Measurements from ENCODE around the gene CNOT1. TPM values are rescaled to one million over a fixed set of nuclear protein-coding genes. Genes with fewer than 3 reads are reported as not detected.

Gene CNOT1
- total and polyA plus RNA-seq, 2 of the 4 experiments (the other 2 are of a cell fraction) = 85.5 to 357 TPM

- H2BK20ac ChIP-seq (ENCODE audit: low read depth, low read length) = no peak overlapping the region
- no peak overlapping the region for H2BK120ac ChIP-seq (ENCODE audit: low read depth, low read length)
- ChIA-PET POLR2A (ENCODE audit: unreplicated experiment) (no interaction called here), CTCF (interaction anchor here (0.6 to 1.5 kb wide), 2 partner anchors 23 to 149 kb away, joined by 3 read pairs; no protein-coding TSS in a partner anchor)
- H3K27ac ChIP-seq (ENCODE audit: insufficient read depth, low read length) = no peak overlapping the region
- H4K5ac ChIP-seq (ENCODE audit: low read depth, low read length) = no peak overlapping the region
- H4K8ac ChIP-seq (ENCODE audit: low read depth in 2 of 2, low read length in 2 of 2) = 0 out of 4 replicates have a peak overlapping the region, but pooled peaks of 1 of the 2 experiments have one; percentile 24
- H3K9ac ChIP-seq (ENCODE audit: low read depth, low read length) = no peak overlapping the region
- H2BK15ac ChIP-seq (ENCODE audit: low read depth, low read length) = no peak overlapping the region
- H3K23ac ChIP-seq (ENCODE audit: low read depth, low read length) = no peak overlapping the region
- peaks cover 6% of the 10 kb centered on the region for H3K36me3 ChIP-seq (ENCODE audit: control insufficient read depth, insufficient read depth, low read length)
- H2AK9ac ChIP-seq (replicated peaks; ENCODE audit: low read depth, low read length, poor library complexity) = peak overlapping the region; percentile 21
- H3K4me2 ChIP-seq (ENCODE audit: low read depth, low read length) = no peak overlapping the region
- no peak overlapping the region for H3K14ac ChIP-seq (replicated peaks; ENCODE audit: low read depth, low read length)
- DNase-seq (peak; percentile 55), ATAC-seq (ENCODE audit: low read depth) (0 out of 2 replicates have a peak, but pooled peaks have one; percentile 21)
- WGBS, 2 experiments (ENCODE audit: extremely low coverage in 2 of 2, insufficient read length in 1 of 2) = 24% methylated on average over 4 of the region's 17 CpGs; no CpG with 5 or more reads in 1 of the 2 experiments
- no peak overlapping the region for H3K4me3 ChIP-seq (ENCODE audit: insufficient read depth, low read depth, low read length)
- no peak overlapping the region for H3K4ac ChIP-seq (ENCODE audit: low read depth, low read length)
- H3K56ac ChIP-seq (ENCODE audit: extremely low read depth, insufficient read depth, low read length) = no peak overlapping the region
- H3K9me1 ChIP-seq (ENCODE audit: insufficient read depth, low read length) = no peaks in the 10 kb centered on the region; the same call in 1 of the 2 replicates
- no peak overlapping the region for H4K91ac ChIP-seq (ENCODE audit: insufficient read depth, low read depth, low read length)
- peaks cover 11% of the 10 kb centered on the region; the same call in 1 of the 2 replicates for H4K20me1 ChIP-seq (ENCODE audit: insufficient read depth, low read length)
- intact Hi-C loops (cut with micrococcal nuclease) (loop anchor here (1.0 to 2.0 kb wide), 3 partner anchors 127 to 244 kb away; no protein-coding TSS in a partner anchor), dilution Hi-C loops (cut with HindIII; ENCODE audit: low sequenced_read_pairs, unreplicated experiment) (no loop called here), in situ Hi-C loops (cut with MboI; ENCODE audit: low sequenced_read_pairs) (no loop called here)
- BruUV-seq (replicated peaks) = no TSS peak
- H2AK5ac ChIP-seq (ENCODE audit: low read depth, low read length) = 0 out of 2 replicates have a peak overlapping the region, but pooled peaks have one; percentile 43
- H2AFZ ChIP-seq (replicated peaks; ENCODE audit: low read length, poor library complexity) = peak overlapping the region; percentile 61
- no peak overlapping the region for H3K18ac ChIP-seq (ENCODE audit: low read depth, low read length)
- no peaks in the 10 kb centered on the region for H3K9me3 ChIP-seq (ENCODE audit: control insufficient read depth, insufficient read depth, low read length)
- TF ChIP-seq CHD1 (IDR thresholded peaks at IDR 0.05; ENCODE audit: low read depth, low read length) = no peak
- no peak for TF ChIP-seq BHLHE40 (IDR thresholded peaks at IDR 0.05; ENCODE audit: low read depth, low read length)
- TF ChIP-seq, protein P1, sequence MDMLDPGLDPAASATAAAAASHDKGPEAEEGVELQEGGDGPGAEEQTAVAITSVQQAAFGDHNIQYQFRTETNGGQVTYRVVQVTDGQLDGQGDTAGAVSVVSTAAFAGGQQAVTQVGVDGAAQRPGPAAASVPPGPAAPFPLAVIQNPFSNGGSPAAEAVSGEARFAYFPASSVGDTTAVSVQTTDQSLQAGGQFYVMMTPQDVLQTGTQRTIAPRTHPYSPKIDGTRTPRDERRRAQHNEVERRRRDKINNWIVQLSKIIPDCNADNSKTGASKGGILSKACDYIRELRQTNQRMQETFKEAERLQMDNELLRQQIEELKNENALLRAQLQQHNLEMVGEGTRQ (IDR thresholded peaks at IDR 0.05; ENCODE audit: low read depth, low read length) = peak; percentile 57
- TF ChIP-seq MAZ (IDR thresholded peaks at IDR 0.05; ENCODE audit: borderline replicate concordance, low read depth, low read length) = no peak
- no peak for TF ChIP-seq MAFK (IDR thresholded peaks at IDR 0.05; ENCODE audit: low read depth, low read length)
- TF ChIP-seq CEBPB (IDR thresholded peaks at IDR 0.05; ENCODE audit: low read depth, low read length) = no peak
- TF ChIP-seq MXI1 (IDR thresholded peaks at IDR 0.05; ENCODE audit: borderline replicate concordance, low read depth, low read length) = no peak
- TF ChIP-seq RCOR1 (IDR thresholded peaks at IDR 0.05; ENCODE audit: insufficient replicate concordance, low read length) = no peak
- TF ChIP-seq, protein P2, sequence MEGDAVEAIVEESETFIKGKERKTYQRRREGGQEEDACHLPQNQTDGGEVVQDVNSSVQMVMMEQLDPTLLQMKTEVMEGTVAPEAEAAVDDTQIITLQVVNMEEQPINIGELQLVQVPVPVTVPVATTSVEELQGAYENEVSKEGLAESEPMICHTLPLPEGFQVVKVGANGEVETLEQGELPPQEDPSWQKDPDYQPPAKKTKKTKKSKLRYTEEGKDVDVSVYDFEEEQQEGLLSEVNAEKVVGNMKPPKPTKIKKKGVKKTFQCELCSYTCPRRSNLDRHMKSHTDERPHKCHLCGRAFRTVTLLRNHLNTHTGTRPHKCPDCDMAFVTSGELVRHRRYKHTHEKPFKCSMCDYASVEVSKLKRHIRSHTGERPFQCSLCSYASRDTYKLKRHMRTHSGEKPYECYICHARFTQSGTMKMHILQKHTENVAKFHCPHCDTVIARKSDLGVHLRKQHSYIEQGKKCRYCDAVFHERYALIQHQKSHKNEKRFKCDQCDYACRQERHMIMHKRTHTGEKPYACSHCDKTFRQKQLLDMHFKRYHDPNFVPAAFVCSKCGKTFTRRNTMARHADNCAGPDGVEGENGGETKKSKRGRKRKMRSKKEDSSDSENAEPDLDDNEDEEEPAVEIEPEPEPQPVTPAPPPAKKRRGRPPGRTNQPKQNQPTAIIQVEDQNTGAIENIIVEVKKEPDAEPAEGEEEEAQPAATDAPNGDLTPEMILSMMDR (conservative IDR thresholded peaks at IDR 0.05; ENCODE audit: low read depth, low read length) = peak; percentile 70
- no peak for TF ChIP-seq POLR2A (IDR thresholded peaks at IDR 0.05; ENCODE audit: low read depth, low read length)
- peak; percentile 44 for TF ChIP-seq SMC3 (IDR thresholded peaks at IDR 0.05; ENCODE audit: low read depth, low read length)
- no peak for TF ChIP-seq RFX5 (IDR thresholded peaks at IDR 0.05; ENCODE audit: low read depth, low read length)
- TF ChIP-seq FOS (IDR thresholded peaks at IDR 0.05; ENCODE audit: low read depth, low read length) = no peak
- TF ChIP-seq RAD21 (IDR thresholded peaks at IDR 0.05; ENCODE audit: low read length) = peak; percentile 42; the same call in 1 of the 2 replicates
- H2BK5ac ChIP-seq (ENCODE audit: low read depth, low read length, poor library complexity, severe bottlenecking) = no peak overlapping the region
- H3K27me3 ChIP-seq (ENCODE audit: control insufficient read depth, insufficient read depth, low read length) = no peaks in the 10 kb centered on the region
- peaks cover 8 to 14% of the 10 kb centered on the region in 2 experiments; a peak in 3 of 4 replicates for H3K79me1 ChIP-seq (ENCODE audit: low read depth in 1 of 2, low read length in 2 of 2)
- H3K4me1 ChIP-seq (ENCODE audit: control insufficient read depth, insufficient read depth, low read length) = 0 out of 2 replicates have a peak, but pooled peaks cover 2% of the 10 kb centered on the region
These were observed 117.5 kb downstream of the CNOT1 start for GRCh38 chr16:58511933-58512815.

All from IMR-90 (cell line).